ENCODE measurements around the gene YBX1.
"Not testable (repeated sequence)": the region's sequence is repeated elsewhere in the genome, so short reads cannot be mapped to it uniquely, and the experiment has no call there.

DNA sequence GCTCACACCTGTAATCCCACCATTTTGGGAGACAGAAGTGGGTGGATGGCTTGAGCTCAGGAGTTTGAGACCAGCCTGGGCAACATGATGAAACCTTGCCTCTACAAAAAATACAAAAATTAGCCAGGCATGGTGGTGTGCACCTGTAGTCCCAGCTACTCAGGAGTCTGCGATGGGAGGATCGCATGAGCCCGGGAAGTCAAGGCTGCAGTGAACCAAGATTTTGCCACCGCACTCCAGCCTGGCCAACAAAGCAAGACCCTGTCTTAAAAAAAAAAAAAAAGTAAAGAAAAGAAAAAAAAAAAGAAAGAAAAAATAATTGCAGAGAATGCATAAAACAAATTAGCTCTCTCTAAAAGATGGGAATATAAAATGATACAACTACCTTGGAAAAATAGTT is 43.6 kb downstream of the YBX1 start:
- TF ChIP-seq, protein P1, sequence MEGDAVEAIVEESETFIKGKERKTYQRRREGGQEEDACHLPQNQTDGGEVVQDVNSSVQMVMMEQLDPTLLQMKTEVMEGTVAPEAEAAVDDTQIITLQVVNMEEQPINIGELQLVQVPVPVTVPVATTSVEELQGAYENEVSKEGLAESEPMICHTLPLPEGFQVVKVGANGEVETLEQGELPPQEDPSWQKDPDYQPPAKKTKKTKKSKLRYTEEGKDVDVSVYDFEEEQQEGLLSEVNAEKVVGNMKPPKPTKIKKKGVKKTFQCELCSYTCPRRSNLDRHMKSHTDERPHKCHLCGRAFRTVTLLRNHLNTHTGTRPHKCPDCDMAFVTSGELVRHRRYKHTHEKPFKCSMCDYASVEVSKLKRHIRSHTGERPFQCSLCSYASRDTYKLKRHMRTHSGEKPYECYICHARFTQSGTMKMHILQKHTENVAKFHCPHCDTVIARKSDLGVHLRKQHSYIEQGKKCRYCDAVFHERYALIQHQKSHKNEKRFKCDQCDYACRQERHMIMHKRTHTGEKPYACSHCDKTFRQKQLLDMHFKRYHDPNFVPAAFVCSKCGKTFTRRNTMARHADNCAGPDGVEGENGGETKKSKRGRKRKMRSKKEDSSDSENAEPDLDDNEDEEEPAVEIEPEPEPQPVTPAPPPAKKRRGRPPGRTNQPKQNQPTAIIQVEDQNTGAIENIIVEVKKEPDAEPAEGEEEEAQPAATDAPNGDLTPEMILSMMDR (IDR thresholded peaks at IDR 0.05) = not testable (repeated sequence)
- TF ChIP-seq EZH2 (IDR thresholded peaks at IDR 0.05; ENCODE audit: borderline replicate concordance, insufficient read depth, low read depth, low read length, poor library complexity, severe bottlenecking) = not testable (repeated sequence)

All from B cell (primary cell).